HG03378 (cell line): ENCODE data around the gene SLIT3.

Experiments
- ATAC-seq: cut with Tn5 transposase; IDR thresholded peaks from one replicate; pipeline ENCODE4 v1.9.1; 2021; ENCODE audit warnings: mild to moderate bottlenecking, moderate library complexity; ENCODE audit not compliant: unreplicated experiment

Gene SLIT3

DNA sequence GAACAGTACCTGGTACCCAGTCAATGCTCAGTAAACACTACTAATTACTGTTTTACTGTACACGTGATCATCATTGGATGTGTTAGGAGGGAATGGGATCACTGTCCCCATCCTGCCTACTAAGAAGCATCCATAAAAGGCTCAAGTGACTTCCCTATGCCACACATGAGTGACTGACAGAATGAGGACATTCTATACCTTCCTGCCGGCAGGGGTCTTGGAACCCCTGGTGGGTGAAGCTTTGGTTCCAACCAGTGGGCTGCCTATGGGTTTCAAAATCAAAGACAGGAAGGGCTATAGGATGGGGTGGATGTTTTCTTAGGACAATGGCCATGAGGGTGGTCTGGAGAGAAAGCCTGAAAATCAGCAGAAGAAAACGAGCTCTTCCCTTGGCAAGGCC, 512.2 kb downstream of the SLIT3 start:
- no peak for ATAC-seq

DNA sequence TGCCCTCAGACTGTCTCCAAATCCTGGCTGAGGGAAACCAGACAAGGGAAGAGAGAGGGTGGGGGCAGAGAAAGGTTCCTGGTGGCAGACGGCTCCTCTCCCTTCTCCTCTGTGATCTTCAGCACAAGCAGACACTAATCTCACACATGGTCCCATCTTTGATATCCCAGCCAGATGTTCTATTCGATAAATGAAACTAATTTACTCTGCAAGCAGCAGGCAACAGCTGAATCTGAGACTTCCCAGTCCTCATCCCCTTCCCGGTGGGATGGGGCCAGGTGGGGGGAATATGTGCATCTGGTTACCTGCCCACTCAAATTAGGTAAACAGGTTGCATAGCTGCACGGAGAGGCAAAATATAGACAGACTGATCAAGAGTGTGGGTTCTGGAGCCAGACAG, 512.8 kb downstream of the SLIT3 start:
- no peak for ATAC-seq

DNA sequence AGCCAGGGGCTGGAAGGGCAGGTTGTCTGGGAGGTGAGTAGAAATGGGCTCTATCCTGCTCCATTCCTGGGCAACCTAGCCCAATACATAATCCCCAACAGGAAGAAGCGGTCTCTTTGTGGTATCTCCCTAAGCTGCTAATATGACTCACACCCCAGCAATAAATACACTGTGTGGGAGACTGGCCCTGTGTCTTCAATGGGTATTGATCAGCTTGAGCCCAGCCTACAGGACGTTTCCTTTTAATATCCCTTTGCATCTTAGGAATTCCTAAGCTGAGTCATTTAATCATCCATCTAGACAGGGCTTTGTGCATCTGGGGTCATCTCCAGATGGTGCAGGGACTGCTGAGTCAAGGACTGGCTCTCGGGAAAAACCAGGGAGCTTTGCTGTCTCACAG, 514.8 kb downstream of the SLIT3 start:
- ATAC-seq, result no peak

DNA sequence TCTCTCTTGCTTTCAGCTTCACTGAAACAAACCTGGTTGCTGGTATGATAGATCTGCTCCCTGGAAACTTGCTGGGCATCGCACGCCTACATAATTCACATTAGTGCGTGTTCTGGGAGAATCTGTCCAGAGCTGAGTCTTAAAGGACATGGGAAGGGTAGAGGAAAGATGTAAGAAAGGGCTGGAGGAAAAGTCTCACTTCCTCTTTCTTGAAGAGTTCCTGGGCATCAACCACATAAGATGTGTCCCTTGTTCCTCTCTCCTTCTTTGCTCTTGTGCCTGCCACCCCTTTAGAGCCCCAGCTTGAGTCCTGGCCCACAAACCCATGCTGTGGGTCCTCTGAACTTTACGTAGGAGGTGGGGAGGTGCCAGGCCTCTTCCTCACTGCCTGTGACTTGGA, 516.5 kb downstream of the SLIT3 start:
- no peak for ATAC-seq

DNA sequence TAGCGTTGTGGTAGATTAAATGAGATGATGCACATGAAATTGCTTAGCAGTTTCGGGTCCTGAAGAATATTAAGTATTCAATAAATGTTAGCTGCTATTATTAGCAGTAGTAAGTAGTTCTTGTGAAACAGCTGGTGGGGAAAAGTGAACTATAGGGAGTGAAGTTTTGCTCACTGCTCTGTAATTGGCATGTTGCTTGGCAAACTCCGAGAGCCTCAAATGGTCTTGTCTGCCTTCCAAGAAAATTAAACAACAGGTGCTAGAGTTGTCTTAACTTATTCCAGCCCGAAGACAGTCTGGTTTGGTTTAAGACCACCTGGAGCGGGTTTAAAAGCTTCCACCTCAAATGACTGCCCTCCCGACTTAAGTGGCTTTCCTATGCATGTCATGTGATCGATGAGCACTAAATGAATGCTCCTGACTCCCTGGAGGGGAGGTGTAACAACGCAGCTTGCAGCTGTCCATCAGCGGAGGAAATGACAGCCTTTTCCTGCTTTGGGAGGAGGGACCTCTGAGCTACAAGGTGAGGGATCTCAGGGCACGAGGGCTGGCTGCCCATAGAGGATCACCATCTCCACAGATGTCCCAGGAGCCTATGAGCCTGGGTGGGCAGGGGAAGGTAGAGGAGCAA, 518.9 kb downstream of the SLIT3 start:
- ATAC-seq, result no peak

DNA sequence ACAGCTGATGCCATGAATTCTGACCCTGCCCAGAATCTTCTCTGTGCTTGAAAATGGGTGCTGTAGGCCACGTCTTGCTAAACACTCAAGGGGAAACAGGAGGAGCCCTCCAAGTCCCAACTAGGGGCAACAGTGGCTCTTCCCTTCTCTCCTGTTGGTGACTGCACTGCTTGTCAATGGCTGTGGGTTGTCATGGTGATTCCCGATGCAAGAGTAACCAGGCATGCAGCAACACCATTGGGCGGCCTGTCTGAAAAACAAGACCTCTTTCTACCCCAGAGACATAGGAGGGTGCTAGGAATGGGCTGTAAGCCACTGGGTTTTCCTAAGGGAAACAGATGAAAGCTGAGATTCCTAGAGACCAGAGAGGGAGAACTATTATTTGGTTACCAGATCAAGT, 520.1 kb downstream of the SLIT3 start:
- ATAC-seq, result no peak

DNA sequence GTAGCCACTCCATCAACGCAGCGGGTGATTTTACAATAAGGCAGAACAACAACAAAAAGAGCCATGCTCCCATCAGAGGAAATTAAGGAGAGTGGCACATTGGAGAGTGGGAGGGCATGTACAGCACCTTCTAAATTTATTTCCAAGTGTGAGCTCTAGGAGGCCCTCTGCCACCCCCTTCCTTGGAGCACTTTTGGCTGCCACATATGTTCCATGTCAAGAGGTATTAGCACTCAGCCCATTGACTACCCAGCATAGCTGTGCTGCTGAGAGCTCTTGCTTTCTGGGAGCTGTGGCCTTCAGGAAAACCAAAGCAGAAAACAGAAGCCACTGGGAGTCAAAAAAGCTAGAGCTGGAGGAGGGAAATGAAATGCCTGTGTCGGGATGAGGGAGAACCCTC, 521.6 kb downstream of the SLIT3 start:
- ATAC-seq, result no peak

DNA sequence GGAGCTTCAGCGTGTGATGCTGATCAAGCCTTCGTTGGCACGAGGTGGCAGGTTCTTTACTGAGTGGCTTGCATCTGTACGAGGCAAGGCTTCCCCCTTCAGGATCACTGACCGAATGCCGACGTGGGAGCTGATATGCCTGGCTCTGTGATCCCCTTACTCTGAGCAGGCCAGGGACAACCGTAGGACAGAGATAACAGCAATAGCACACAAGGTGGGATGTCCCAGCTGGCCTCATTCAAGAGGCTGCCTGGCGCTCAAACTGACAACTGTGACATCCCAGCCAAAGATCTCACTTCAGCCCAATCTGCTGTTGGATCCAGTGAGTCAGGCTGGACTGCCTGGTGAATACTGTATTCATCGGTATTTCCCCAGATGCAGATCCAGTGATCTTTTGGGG, 522.4 kb downstream of the SLIT3 start:
- ATAC-seq, result no peak

DNA sequence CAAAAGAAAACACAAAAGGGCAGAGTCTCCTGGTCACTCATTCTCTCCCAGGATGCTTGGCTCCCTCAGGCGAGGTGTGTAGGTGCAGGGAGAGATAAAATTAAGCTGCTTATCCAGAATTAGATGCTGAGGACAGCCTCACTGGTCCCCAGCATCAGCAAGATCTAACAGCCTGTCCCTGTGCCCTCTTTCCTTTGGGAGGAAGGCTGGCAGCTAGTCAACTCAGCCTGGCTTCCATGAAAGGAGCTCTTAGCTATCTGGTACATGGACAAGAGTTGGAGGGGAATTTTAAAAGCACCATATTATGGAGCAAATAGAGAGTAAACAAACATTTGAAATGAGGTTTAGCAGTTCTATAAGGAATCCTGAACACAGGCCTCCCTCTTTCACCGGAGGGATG, 523.3 kb downstream of the SLIT3 start:
- no peak for ATAC-seq

DNA sequence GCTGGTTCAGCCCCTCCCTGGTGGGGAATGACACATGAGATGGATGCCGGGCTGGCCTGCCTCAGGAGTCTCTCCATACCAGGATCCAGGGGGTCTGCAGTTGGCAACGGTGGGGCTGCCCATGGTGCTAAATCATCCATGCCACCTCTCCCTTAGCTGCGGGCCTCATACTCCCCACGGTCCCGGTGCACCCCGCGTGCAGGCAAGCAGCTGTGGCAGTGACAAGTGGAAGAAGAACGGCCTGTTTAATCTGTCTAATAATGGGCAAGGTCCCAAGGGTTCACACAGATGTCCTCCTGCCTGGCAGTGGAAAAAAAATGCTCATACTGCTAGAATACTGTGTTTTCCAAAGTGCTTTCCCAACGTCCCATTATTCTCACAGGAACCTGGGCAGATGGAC, 524.9 kb downstream of the SLIT3 start:
- no peak for ATAC-seq

DNA sequence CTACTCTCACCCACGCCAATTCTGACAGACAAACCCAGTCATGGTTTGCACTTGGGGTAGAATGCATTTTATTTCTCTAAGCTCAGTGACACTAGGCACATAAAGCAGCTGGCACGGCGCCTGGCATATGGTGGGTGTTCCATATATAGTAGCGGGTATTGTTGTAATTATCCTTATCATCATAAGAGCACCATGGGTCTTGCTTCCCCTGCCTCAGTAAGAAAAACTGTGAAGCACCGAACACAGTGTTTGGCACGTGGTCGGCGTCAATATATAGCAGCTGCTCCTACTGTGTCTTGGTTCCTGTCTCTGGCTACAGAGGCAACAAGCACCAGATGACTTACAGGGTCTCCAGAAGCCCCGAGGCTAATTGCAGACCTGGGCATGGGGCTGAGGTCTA, 527.7 kb downstream of the SLIT3 start:
- ATAC-seq, result no peak

DNA sequence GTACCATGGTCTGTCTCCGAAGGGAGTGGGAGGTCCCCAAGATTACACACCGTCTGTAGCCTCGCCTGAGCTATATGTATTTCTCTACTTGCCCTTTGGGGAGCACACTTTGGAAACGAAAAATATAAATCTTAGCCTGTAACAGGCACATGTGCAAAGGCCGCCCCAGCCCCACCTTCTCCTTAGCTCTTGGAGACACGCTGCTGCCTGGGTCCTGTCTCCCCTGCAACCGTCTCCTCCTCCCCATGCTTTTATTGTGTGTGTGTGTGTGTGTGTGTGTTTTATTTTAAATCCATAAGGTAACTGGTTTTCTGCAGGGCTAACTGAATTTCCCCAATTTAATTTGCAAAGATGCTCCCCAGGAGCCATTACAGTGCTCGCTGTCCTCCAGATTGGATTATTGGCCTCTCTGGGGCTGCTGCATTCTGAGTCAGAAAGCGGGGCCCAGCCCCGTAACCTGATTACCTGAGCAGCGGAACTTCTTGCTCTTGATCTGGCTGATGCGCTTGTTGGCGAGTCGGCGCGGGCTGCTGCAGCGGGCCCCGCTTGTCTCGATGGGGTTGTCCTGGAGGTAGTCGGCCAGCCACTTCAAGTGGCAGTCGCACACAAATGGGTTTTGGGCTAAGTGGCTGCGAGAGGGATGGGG, 528.5 kb downstream of the SLIT3 start:
- no peak for ATAC-seq

DNA sequence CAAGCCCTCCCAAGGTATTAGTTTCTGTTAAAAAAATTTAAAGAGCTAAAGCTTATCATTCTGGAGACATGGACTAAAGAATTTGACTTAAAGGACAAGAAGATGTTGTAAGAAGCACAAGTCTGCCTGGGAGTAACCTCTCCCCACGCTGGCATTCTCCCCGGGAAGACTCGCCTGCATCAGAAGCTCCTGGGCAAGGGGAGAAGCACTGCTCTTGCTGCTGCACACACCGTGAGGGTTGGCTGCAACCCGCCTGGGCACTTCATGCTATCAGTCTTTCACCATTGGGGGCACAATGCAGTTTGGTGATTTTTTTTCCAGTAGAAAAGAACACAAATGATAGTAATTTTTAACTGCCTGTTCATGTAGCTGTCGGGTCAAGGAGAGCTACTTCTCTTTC, 529.3 kb downstream of the SLIT3 start:
- no peak for ATAC-seq

DNA sequence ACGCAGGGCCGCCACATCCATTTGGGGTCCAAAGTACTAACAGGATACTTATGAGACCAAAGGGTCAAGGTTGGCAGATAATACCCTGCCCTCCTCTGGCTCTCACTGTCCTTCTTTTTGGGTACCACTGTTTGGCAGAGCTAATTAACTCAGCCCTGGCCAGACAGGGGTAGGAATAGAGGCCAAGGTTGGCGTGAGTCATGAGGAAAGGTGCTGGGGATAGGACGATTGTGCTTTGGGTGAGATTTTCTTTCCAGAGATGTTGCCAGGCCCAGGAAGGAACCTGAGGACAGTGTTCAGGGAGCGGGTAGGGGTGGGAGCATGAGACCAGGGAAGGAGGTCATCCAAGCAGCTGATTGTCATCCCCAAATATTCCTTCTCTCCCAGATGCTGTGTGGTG, 529.9 kb downstream of the SLIT3 start:
- no peak for ATAC-seq

DNA sequence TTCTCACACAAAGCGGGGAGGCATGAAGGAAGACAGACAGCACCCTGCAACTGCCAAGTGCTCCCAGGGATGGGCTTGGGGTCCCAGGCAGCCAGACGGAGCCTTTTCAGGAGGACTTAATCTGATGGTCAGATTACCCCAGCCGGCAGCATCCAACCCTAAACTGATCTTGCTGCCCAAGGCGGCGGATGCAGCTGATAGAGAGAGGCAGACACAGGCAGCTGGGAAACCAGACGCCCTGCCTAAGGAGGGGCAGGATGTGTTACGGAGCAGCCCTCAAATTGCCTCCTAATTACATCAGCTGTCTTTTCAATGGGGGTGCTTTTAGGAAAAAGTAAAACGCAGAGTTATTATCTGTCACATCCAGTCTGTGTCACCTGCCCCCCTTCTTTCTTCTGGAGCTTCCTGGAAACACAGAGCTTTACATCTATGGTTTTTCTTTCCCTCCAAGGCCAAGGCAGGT, 530.9 kb downstream of the SLIT3 start:
- ATAC-seq, result no peak

DNA sequence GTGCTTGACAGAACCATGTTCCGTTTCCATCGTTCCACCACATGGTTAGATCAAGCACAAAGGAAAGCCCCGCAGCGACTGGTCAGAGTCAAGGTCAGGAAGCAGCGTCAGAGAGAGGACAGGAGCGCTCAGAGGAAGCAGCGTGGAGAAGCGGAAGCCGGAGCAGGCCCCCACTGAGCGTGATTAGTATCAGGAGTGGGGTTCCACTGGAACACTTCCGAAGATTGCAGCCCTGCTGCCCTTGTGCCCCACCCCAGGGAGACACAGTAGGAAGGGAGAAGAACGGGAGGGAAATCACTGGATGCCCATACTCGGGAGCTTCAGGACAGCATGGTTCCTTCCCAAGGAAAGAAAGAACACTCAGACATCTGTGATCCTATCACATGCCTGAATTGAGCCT, 532.8 kb downstream of the SLIT3 start:
- ATAC-seq, result no peak

DNA sequence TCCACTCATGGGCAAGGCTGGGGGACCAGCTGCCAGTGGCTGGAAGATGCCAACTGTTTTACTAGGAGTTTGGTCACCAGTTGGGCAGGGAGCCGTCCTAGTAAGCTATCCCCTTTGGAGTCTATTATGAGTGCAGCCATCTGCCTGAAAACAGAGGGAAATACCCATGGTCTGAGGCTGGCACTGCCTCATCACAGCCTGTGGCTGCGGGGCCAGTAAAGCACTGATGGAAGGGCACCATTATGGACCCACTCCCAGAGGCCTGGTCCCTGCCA, 534.6 kb downstream of the SLIT3 start:
- ATAC-seq, result no peak

DNA sequence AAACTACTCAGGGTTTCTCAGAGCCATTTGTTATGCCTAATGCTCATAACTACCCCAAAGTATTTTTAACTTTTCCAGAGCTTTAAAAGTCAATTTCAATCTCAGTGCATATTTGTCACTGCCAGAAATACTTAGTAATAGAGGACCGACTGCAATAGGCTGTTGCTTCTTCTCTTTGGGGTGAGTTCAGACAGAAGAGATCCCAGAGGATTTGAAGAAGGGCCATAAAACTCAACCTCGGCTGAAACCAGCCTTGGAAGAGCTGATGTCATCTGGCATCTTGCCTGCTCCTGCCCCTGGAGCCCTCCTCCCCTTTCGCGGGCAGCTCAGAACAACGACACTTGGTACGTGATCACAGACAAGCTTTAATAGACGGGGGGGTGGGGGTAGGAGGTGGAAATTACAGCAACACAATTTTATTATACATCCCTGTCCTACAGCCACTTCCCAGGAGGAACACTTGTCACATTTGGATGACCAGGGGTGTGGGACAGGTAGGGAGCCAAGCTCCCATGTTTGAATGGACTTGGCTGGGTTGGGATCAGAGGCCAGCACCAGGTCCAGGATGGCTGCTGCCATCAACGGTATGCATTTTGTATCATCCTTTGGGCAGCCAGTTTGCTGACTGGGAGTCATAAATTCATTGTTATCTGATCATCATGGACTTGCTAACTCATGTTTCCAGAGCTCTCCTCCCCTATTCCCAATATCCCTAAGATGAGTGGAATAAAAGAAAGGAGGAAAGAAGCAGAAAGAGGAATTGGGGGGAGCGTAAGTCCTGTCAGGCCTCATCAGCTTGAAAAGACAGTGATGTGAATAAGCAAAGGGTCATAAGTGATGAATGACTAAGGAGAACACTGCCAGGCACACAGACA, 535.2 kb downstream of the SLIT3 start:
- no peak for ATAC-seq

DNA sequence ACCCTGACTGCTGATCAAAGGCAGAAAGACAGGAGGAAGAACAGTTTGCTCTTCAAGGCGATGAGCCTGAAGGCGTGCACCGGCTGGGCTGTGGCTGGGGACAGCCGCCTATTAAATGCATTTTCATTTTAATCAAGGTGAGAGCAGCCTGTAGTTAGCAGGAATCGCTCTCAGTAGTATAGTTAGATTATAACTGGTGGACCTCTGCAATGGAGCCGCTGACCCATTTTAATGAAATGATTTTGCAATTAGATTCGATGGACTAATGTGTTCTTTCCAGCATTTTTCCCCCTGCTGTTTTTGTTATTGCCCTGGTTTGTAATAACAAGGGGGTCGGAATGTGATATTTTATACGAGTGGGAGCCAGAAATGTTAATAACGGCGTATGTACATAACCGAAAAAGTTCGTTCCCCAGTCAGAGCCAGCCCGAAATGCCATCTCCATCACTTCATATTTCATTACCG, 535.8 kb downstream of the SLIT3 start:
- ATAC-seq, result no peak

DNA sequence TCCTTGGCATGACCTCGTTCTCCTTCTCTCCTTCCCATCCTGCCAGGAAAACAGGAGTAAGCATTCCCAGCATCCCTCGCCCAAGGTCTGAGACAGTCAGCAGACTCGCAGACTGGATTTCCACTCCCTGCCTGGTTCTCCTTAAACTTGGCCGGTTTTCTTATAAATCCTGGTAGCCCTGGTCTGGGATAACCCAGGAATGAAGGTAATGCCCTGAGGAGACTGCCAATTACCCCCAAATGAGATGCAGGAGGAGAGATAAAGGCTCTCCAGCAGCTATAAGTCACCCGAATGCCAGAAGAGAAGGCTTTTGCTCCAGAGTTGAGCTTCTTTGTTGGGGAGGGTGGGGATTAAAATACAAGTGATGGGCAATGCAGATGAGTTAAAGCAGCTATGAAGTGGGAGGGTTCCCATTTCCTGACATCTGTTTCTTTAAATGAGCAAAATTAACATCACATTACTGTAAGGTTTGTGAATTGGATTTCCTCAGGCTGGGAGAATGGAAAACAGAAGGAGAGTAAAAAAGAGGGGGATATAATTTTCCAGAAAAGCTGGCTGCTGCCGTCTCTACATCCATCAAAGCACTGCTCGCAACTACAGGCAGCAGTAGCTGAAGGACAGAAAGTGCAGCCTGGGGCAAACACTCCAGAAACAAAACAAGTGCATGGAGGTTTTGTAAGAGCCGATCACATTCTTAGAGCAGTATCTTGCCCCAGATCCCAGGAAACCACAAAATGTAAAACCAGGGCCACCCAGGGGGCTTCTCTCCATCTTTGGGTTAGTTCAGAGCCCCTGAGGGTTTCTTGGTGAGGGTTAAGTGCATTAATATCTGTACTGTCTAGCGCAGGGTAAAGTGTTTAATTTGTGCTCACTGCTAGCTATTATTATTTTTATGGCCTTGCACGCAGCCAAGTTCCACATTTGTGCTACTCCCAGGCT, 544.2 kb downstream of the SLIT3 start:
- no peak for ATAC-seq

DNA sequence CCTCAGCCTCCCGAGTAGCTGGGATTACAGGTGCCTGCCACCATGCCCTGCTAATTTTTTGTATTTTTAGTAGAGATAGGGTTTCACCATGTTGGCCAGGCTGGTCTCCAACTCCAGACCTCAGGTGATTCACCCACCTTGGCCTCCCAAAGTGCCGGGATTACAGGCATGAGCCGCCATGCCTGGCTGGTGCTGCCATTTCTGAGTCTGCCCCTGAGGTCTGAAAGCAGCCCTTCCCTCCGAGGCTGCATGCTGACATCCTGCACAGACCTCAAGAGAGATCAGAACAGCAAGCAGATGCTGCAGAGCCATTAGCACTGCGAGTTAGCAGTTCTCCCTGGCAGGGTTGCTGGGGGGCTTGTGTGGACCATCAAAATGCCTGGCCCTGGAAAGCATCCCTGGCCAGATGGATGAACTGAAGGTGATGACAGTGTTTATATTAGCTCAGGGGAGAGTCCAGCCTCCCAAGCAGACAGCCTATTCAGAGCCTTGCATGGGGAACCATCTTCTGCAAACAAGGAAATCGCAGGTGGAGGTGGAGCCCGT, 545.3 kb downstream of the SLIT3 start:
- no peak for ATAC-seq
